ENCODE results near the gene DMKN. TPM values are rescaled to one million over a fixed set of nuclear protein-coding genes. Genes with fewer than 3 reads are reported as not detected.

Gene DMKN
- polyA plus RNA-seq, 2 of the 4 experiments (the other 2 are of a cell fraction) = 21.5 to 40.6 TPM

- TF ChIP-seq PHF8 (IDR thresholded peaks at IDR 0.05; ENCODE audit: borderline replicate concordance, low read depth) (peak; percentile 94), RNF2 (IDR thresholded peaks at IDR 0.05; ENCODE audit: borderline replicate concordance, low read depth) (no peak), USF2 (IDR thresholded peaks at IDR 0.05) (peak; percentile 79), MAZ (IDR thresholded peaks at IDR 0.05; ENCODE audit: borderline replicate concordance, low read depth, low read length) (no peak), POLR2A (IDR thresholded peaks at IDR 0.05; ENCODE audit: low read length) (peak; percentile 95), RAD21 (conservative IDR thresholded peaks at IDR 0.05 in 1 of 2, IDR thresholded peaks at IDR 0.05 in 1 of 2) (no peak), RARB (CRISPR knock-in tag; IDR thresholded peaks at IDR 0.05) (no peak), CTCF (IDR thresholded peaks at IDR 0.05) (no peak), HES2 (IDR thresholded peaks at IDR 0.05) (no peak)
Measured at GRCh38 chr19:35545001-35545854, 31.8 kb upstream of the DMKN start, which contains the start of gene TMEM147 (continued).

GRCh38 chr19:35544110-35544802, 30.8 kb upstream of the DMKN start:
- ChIA-PET CTCF (interaction anchor here (0.8 to 2.6 kb wide), 5 partner anchors 10 to 36 kb away, joined by 3 to 24 read pairs (median 6); no protein-coding TSS in a partner anchor), POLR2A (interaction anchor here (0.6 to 0.9 kb wide), 2 partner anchors 14 to 104 kb away, joined by 3 read pairs; partner anchors contain the start of gene COX6B1)
- no peak for FAIRE-seq
- Histone ChIP-seq H3K9me3 (no peaks in the 10 kb centered on the region), H3K4me2 (peak overlapping the region; percentile 85), H3K27ac (peak overlapping the region; percentile 88 to 93), H3K4me3 (peak overlapping the region; percentile 86), H3K4me1 (peaks cover 14% of the 10 kb centered on the region)
- ATAC-seq = no peak
- TF ChIP-seq TP53 (CRISPR knock-in tag; IDR thresholded peaks at IDR 0.05) = 0 out of 2 replicates have a peak, but pooled peaks have one; percentile 72
- TF ChIP-seq ZNF302 (CRISPR knock-in tag; IDR thresholded peaks at IDR 0.05) = no peak
- TF ChIP-seq HOXB13 (CRISPR knock-in tag; IDR thresholded peaks at IDR 0.05; ENCODE audit: low read depth) = no peak
- no peak for TF ChIP-seq MYC (IDR thresholded peaks at IDR 0.05; ENCODE audit: borderline replicate concordance, low read length)
- no peak for TF ChIP-seq ELK1 (IDR thresholded peaks at IDR 0.05; ENCODE audit: low read depth, low read length)
- 0 out of 2 replicates have a peak, but pooled peaks have one; percentile 24 for TF ChIP-seq HOXA7 (CRISPR knock-in tag; IDR thresholded peaks at IDR 0.05)
- DNase-seq (ENCODE audit: low read depth in 1 of 2, low spot score in 1 of 2) = no peak
- WGBS (ENCODE audit: missing lambda C conversion rate) = 76% methylated on average over 3 of the region's 3 CpGs
